Left cardiac atrium (tissue), 4 donors: ENCODE results near the gene DAAM1. TPM values are rescaled to one million over a fixed set of nuclear protein-coding genes. Genes with fewer than 3 reads are reported as not detected.

ENCODE experiments used
- ATAC-seq, 2 donors: fragments of 200-7000 bp; cut with Tn5 transposase; one replicate each; pipeline ENCODE4 v1.9.1; 2020; ENCODE audit warnings: mild to moderate bottlenecking in 2 of 2, moderate library complexity in 2 of 2
- DNase-seq: peaks from one replicate; pipeline ENCODE4 v3.0.0-alpha.2; 2020
- intact Hi-C, 2 donors: fragments of 100-400 bp; cut with DNase I; formaldehyde crosslinking; loops; one replicate each; pipeline versions ENCODE4 v1.14.1 to v1.15.1; 2022 to 2023
- total RNA-seq, 2 donors: library from RNA; stranded (reverse); fragmentation: NEBNext Ultra II Directional; extraction: Animal tissue kit (Norgen Biotek cat#: 25700); gene quantifications; one replicate each; pipeline ENCODE4 v1.2.1, GENCODE V29; 2021
- donor health status: DM: no; HTN: yes; CAD: no.
- donor health status: DM: no; HTN: yes; CAD: no; lungs with severe emphysema.
- donor health status: DM: yes; HTN: yes; CAD: no.
- donor health status: Dilated cardiomyopathy.

The DAAM1 gene
- total RNA-seq, 2 donors from 2014 or later = 87.2 to 97.1 TPM

DNA sequence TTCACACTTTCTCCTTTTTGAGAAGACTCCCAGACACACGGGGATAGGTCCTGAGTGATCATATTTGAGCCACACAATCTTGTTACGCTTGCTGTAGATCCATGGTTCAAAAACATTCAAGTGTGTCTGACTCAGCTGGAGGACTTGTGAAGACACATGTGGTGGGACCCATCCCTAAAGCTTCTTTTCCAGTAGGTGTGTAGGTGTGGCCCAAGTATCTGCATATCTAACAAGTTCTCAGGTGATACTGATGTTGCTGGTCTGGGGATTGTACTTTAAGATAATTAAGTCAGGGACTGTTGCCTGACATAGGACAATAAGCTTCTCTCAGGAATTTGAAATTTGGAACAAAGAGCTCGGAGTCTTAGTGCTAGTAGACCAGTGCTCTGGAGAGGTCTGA lies 4.1 kb upstream of the DAAM1 start:
- ATAC-seq = no peak
- intact Hi-C loops = loop anchor here in 1 of 2 donors (10.0 kb wide), 1 partner anchor 910 kb away; the partner anchor contains the start of gene PCNX4
- DNase-seq = no peak

DNA sequence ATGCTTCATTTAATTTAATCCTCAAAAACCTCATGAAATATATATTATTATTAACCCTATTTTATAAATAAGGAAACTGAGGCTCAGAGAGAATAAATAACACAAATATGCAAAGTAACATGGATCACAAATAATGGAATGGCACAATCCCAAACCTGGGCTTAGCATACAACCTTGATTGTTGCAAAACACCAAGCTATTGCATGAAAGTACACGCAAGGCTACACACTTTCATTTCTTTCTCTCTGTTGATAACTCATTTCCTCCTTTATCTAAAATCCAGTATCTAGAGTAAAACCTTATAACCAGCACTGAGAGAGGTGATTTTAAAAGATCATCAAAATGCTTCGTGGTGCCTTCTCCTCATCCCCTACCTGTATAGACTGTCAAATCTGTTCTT lies 2.8 kb upstream of the DAAM1 start:
- DNase-seq (no peak), ATAC-seq (no peak)
- intact Hi-C loops = loop anchor here in 1 of 2 donors (5.0 to 10.0 kb wide), 4 partner anchors 53 to 909 kb away; partner anchors contain the start of gene PCNX4

DNA sequence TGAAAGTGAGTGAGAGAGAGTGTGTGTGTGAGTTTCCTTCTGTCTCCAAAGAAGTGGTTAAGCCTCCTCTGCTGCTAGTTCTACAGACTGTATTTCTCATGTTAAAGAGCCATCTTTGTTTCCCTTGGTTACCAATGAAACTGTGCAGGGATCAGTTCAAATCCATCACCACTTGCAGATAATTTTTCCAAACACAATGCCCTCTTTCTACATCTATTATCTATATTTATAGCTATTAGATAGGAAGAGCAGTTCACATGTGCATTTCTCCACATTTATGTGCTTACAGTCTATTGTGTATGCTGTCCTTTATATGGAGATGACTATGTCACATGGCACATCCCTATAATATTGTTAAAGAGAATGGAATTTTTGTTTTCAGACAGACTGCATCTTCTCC lies 2.2 kb upstream of the DAAM1 start:
- intact Hi-C loops = loop anchor here in 1 of 2 donors (5.0 to 10.0 kb wide), 4 partner anchors 54 to 908 kb away; partner anchors contain the start of gene PCNX4
- DNase-seq = no peak
- no peak for ATAC-seq

DNA sequence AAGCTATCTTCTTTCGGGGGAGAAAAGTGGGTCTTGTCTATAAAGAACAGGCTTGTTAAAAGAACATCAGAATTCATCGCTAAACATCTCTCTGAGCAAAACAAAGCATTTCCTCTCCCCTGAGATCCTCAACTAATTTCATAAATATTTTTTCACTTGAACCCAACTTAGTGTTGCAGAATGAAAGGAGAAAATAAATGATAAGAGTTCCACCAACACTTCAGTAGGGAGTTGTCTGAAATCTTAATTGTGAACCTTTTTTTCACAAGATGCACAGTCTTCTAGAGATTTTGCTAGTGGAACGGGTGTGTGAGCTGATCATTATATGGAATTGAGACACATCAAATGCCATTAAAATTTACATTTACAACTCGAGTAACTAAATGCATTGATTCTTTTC lies 1.3 kb upstream of the DAAM1 start:
- ATAC-seq = no peak
- intact Hi-C loops = loop anchor here in 1 of 2 donors (5.0 to 10.0 kb wide), 4 partner anchors 55 to 908 kb away; partner anchors contain the start of gene PCNX4
- no peak for DNase-seq

DNA sequence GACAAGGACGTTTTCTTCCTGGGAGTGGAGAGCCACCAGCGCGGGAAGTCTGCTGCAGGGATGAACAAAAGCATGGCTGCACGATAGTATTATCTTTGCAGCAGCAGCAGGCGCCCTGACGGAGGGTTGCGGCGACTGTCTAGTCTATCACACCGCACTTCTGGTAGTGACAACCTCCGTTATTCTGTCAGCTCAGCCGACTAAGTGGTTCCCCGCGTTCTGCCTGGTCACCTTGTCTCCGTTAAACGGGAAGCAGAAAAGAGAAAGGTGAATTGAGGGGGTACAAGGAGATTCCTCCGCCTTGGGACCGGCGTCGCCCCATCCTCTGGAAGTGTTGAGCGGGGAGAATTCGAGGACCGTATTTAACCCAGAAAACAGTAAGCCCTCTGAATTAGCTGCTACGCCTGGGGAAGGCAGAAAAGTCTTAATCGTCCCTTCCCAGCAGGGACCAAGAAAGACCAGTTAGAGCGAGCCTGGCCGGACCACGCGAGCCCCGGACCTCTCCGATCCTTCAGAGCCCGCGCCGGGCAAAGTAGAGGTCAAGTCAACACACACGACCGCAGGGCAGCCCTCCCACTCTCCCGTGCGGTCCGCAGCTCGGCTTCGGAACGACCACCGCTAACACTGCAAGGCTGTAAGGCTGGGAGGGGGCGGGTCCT lies 536 bp upstream of the DAAM1 start:
- intact Hi-C loops = loop anchor here in 1 of 2 donors (5.0 to 10.0 kb wide), 4 partner anchors 56 to 907 kb away; partner anchors contain the start of gene PCNX4
- peak; percentile 43 for DNase-seq
- peak; percentile 9 to 10 for ATAC-seq

DNA sequence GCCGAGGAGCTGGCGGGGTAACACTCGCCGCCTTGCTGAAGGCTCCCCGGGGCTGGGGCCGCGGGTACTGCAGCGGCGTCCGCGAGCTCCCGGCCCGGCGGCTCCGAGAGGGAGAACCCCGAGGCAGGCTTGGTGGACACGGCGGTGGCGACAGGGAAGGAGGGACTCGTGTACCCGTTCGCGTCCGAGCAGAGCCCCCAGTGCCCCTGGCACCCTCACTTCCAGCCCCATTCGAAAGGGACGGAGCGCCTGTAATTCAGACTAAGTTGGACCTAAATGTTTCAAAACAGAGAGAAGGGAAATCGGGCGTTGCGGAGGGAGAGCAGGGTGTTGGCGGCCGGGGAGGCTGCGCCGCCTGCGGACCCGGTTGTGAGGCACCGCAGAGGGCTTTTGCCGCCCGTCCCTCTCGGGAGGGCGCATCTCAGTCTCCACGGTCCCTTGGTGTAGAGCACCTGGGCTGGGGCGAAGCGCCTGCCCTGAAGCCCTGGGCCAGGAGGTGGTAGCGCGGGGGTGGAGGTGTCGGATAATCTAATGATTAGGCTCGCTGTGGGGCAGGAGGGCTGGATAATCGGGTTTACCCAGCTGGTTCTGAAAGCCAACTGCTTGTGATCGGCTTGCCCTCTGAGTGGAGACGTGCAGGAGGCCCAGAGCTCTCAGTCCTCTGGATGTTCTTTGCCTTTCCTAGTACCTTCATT lies 771 bp downstream of the DAAM1 start:
- peak; percentile 33 to 38 for ATAC-seq
- intact Hi-C loops = loop anchor here in 1 of 2 donors (5.0 to 10.0 kb wide), 4 partner anchors 57 to 906 kb away; partner anchors contain the start of gene PCNX4
- peak; percentile 45 for DNase-seq

DNA sequence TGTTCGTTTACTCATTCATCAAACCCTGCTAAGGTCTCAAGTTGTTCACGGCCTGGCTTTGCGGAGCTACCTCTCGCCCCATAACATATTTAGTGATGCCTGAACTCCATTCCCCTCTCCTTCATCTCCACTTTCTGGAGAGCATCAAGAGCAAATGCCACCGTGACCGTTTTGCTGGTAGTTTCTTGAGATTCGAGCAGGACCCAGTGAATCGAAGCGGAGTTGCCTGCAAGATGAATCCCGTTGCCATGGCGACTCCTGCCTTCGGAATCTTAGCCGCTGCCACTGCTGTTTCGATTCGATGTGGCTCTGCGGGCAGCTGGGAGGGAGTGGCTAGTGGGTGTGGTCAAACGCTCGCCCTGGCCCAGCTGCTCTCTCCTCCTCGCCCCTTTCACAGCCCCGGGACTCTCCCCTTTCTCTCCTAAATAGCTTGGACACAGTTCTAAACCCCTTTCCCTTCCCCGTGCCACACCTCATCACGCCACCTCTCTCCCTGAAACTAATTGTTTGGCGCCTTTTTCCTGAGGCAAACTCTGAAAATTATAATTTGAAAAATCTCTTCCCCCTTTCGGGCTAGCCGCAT lies 1.4 kb downstream of the DAAM1 start:
- intact Hi-C loops = loop anchor here in 1 of 2 donors (5.0 to 10.0 kb wide), 5 partner anchors 58 to 905 kb away; partner anchors contain the start of gene PCNX4
- ATAC-seq (peak; percentile 12 to 50), DNase-seq (peak; percentile 89)

DNA sequence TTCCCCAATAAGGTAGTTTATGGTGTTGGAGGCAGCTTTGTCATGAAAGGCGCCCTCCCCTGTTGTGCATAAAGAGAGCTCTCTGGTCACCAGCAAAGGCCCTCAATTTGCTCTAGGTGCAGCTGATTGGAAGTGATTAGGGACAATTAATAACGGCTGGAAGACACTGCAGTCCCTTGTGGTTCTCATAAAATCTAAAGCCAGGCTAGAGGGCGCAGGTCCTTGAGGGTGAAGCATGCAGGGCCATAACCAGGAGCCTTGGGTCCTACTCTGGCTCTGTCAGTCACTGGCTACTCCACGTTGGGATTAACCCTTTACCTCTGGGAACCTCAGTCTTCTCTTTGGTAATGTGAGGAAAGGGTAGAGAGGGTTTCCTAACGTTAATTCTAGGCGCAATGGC lies 1.9 kb downstream of the DAAM1 start:
- no peak for ATAC-seq
- intact Hi-C loops = loop anchor here in 1 of 2 donors (10.0 kb wide), 1 partner anchor 64 kb away; no protein-coding TSS in a partner anchor
- DNase-seq = no peak

DNA sequence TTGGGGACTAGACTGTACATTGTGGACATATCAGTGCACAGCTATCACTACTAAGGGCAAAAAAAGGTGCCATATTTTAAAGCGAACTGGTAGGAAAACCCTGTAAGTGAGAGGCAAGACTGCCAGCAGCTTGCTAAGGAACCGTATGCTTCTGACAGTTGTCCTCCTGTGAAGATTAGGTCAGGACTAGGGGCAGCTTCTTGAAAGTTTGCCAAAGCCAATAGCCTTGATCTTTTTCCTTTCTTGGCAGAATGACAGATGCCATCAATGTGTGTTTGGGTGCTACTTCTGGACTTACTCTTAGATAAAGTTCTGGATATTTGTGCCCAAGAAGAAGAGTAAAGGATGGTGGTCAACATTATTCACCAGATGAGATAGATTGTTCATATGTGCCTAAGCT lies 7.4 kb downstream of the DAAM1 start:
- no peak for DNase-seq

DNA sequence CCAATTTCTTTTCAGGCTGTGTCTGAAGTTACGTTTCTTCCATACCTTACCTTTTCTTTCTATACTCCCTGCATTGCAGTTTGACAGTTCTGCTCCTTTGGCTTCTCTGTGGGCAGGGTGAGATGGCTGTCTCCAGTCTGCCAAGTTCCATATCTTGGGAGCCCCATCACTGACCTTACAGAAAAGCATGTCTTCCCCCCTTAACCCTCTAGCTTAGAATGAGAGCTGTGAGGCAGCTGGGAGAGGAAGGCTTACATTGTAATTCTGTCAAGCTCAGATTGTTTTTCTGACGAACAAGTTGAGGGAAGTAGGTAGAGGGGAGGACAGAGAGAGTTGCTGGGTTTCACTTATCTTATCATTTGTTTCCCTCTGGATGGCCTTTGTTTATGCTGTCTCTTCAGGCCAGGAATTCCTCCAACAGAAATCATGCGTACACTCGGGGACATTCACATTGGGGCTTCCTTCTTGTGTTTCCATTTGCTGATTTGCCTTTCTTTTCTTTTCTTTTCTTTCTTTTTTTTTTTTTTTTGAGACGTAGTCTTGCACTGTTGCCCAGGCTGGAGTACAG lies 9.3 kb downstream of the DAAM1 start:
- DNase-seq (no peak), ATAC-seq (peak; percentile 20 to 53)
- intact Hi-C loops = loop anchor here in 1 of 2 donors (10.0 kb wide), 1 partner anchor 57 kb away; no protein-coding TSS in a partner anchor

More for the DNA sequence above, 7.4 kb downstream of the DAAM1 start:
- no peak for ATAC-seq
- intact Hi-C loops = loop anchor here in 1 of 2 donors (10.0 kb wide), 1 partner anchor 59 kb away; no protein-coding TSS in a partner anchor

DNA sequence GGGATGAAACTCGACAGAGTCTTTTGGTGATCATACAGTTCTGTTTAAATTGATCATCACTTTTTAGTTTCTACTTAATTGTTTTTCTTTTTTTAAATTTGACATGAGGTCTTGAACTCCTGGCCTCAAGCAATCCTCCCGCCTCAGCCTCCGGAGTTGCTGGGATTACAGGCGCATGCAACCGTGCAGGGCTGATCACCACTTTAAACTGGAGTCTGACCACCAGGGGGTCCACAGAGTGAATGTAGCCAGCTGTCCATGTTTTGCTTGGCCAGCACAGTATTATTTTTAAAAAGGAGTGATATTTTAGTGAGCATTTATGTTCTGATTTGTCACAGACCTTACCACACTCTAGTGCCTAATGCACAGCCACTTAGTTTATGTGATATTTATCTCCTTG lies 10.7 kb downstream of the DAAM1 start:
- no peak for ATAC-seq
- no peak for DNase-seq
- intact Hi-C loops = loop anchor here in 1 of 2 donors (10.0 kb wide), 1 partner anchor 56 kb away; no protein-coding TSS in a partner anchor

DNA sequence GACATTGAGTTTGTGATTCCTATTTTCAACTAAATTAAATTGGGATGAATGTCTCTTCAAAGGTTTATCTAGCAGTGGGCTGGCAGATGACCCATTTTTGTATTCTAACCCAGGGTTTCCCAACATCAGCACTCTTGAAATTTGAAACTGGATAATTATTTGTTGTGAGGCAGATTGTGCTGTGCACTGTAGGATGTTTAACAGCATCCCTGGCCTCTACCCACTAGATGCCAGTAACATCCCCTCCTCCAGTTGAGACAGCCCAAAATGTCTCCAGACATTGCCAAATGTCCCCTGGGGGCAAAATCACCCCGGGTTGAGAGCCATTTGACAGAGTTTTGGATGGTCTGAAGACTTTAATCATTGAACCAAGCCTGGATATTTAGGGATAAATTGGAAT lies 11.1 kb downstream of the DAAM1 start:
- ATAC-seq (peak in 1 of 2 donors; percentile 53), DNase-seq (no peak)

DNA sequence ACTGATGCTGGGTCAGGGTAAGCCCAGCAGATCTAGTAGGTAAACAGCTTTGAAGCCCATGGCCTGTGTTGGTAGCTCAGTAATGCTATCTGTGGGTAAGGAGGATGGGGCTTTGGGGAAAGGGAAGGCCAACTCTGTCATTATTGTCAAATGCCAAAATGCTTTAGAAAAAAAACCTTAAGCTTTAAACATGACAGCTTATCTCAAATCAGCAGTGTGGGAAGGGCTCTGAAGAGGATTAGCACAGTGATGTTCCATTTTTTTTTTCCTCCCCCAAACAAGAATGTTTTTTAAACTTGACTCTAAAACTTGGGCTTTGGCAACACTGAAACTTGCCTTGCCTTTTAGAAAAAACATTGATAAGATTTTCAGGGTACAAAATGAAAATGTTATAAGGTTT lies 11.7 kb downstream of the DAAM1 start:
- ATAC-seq (peak in 1 of 2 donors; percentile 36), DNase-seq (no peak)
- intact Hi-C loops = no loop called here

More for the DNA sequence above, 11.1 kb downstream of the DAAM1 start:
- intact Hi-C loops = loop anchor here in 1 of 2 donors (10.0 kb wide), 1 partner anchor 55 kb away; no protein-coding TSS in a partner anchor

DNA sequence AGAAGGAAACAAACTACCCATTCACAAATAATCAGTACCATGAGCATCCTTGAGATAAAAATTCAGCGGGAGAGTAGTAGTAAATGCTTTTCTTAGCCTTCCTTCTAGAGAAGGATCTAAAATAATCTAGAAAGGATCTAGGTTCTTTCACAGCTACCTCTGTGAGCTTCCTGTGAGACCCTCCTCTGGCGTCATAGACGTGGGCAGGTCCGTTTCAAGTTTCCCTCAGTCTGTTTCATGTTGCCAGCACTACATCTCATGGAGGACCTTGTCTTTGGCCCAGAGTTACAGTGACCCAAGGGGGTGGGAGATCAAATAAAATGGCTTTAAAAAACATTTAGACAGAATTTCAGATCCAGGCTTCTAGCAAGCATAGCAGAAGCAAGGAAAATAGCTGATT lies 13.6 kb downstream of the DAAM1 start:
- ATAC-seq = no peak
- intact Hi-C loops = no loop called here

DNA sequence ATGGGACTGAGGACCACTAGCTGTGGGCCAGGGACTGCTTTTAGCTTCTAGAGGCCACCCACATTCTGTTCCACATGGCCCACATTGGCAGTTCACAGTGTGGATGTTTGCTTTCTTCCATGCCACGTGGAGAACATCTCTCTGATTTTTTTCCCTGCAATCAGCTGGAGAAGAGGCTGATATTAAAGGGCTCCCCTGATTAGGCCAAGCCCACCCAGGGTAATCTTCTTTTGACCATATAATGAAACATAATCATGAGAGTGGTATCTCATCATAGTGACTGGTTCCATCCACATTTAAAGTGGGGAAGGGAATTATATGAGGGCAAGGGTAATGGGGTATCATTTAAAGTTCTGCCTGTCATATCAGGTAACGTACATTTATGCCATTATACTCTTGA lies 15.8 kb downstream of the DAAM1 start:
- no peak for DNase-seq
- no peak for ATAC-seq
- intact Hi-C loops = no loop called here

More for the DNA sequence above, 13.6 kb downstream of the DAAM1 start:
- DNase-seq = no peak

DNA sequence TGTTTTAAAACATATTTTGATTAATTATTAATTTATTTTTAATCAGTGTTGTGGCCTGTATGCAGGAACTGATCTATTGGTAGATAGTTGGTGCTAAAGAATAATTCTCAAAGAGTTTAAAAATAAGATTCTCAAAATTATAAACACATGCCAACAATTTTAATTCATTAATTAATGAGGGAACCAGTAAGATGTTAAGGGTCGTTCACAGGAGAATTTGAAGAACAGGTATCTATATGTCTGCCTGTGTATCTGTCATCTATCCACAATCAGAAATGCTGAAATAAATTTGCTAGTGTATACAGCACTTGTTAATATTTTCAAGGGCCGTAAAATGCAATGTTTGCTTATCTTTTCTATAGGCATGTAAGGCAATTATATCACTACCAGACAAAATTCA lies 18.4 kb downstream of the DAAM1 start:
- ATAC-seq (no peak), DNase-seq (no peak)
- intact Hi-C loops = no loop called here

DNA sequence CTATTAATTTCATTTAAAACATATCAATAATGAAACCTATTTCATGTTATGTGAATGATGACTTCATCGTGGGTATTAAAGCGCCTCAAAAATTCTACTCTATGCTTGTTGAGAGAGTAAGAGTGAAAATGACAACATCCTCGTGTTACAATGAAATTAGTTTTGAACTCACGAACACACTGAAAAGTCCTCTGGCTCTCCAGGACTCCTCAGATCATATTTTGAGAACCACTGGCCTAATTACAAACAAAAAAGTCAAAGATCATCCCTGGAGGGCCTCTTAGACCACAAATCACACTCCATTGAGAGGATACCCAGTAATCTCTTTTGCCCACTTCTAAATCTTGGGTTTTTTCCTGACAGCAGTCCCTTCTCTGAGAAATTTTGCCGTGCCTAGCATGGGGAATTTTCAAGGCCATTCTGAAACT lies 19.1 kb downstream of the DAAM1 start:
- intact Hi-C loops = no loop called here
- no peak for DNase-seq
- no peak for ATAC-seq

DNA sequence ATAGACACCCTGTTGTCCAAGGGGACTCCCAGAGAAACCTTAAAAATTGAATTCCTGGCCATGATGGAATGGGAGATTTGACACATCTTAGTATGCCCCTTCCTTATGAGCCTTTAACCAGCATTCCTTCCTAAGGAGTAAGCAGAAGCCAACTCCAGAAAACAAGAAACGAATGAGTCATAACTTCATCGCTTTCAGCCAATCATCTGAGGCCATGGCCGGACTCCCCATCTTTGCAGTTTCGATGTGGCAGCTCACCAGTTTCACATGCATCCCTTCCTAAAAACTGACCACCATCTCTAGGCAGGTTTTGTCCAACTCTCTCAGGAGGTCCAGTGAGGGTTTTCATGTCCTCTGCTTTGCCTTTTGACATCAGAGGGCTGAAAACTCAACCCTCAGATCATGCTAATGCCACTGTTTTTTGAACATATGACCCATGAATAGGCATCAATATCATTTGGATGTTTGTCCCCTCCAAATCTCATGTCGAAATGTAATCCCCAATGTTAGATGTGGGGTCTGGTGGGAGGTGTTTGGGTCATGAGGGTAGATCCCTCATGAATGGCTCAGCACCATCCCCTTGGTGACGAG lies 19.9 kb downstream of the DAAM1 start:
- intact Hi-C loops = no loop called here
- ATAC-seq (peak in 1 of 2 donors; percentile 33), DNase-seq (no peak)

DNA sequence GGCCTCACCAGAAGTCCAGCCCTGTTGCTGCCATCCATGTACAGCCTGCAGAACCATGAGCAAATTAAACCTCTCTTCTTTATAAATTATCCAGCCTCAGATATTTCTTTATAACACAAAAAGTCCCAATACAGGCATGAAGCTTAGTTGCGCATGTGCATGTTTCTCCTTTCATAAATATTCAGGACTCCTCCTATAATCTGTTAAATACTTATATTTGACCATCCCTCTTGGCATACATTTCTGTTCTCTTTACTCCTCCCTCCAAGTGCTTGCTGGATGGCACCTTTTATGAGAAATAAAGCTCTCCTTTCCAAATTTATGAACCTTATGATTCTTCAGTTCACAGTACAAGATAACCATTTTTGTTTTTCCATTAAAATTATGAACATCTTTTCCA lies 20.5 kb downstream of the DAAM1 start:
- ATAC-seq = no peak
- no peak for DNase-seq
- intact Hi-C loops = no loop called here
